Liver (tissue), 3 donors: ENCODE data around the gene CLMN.

ENCODE experiments used
- CTCF ChIP-seq: fragments of 150-350 bp; IDR thresholded peaks from 2 replicates; pipeline ENCODE4 v1.5.1; 2017; ENCODE audit warnings: improper control_type of control experiment, low read depth, low read length; ENCODE audit not compliant: missing input control
- FOXA1 ChIP-seq: IDR thresholded peaks from 2 replicates; pipeline ENCODE4 v1.6.1; 2016; ENCODE audit warnings: antibody characterized with exemption
- GABPA ChIP-seq, 2 donors: IDR thresholded peaks in 1 of 2; conservative IDR thresholded peaks in 1 of 2; 2 replicates each; pipeline ENCODE4 v1.6.1; 2016; ENCODE audit warnings: antibody characterized with exemption in 2 of 2, mild to moderate bottlenecking in 1 of 2, moderate library complexity in 1 of 2
- JUND ChIP-seq, 2 donors: IDR thresholded peaks; 2 replicates each; pipeline ENCODE4 v1.6.1; 2016; ENCODE audit warnings: antibody characterized with exemption in 2 of 2
- MAX ChIP-seq: IDR thresholded peaks from 2 replicates; pipeline ENCODE4 v1.6.1; 2016; ENCODE audit warnings: antibody characterized with exemption
- RAD21 ChIP-seq, 2 donors: IDR thresholded peaks; 2 replicates each; pipeline ENCODE4 v1.6.1; 2016; ENCODE audit warnings: antibody characterized with exemption in 2 of 2, mild to moderate bottlenecking in 2 of 2
- REST ChIP-seq: IDR thresholded peaks from 2 replicates; pipeline ENCODE4 v1.6.1; 2016; ENCODE audit warnings: antibody characterized with exemption, mild to moderate bottlenecking
- SP1 ChIP-seq: IDR thresholded peaks from 2 replicates; pipeline ENCODE4 v1.6.1; 2018; ENCODE audit warnings: antibody characterized with exemption, mild to moderate bottlenecking
- TAF1 ChIP-seq: conservative IDR thresholded peaks from 2 replicates; pipeline ENCODE4 v1.6.1; 2016; ENCODE audit warnings: antibody characterized with exemption, mild to moderate bottlenecking
- YY1 ChIP-seq: IDR thresholded peaks from 2 replicates; pipeline ENCODE4 v1.6.1; 2016; ENCODE audit warnings: antibody characterized with exemption, mild to moderate bottlenecking
- ZBTB33 ChIP-seq: IDR thresholded peaks from 2 replicates; pipeline ENCODE4 v1.6.1; 2016; ENCODE audit warnings: antibody characterized with exemption
- donor health status: healthy.
- donor health status: healthy.

- TF ChIP-seq TAF1 (no peak), GABPA (IDR thresholded peaks at IDR 0.05 in 1 of 2, conservative IDR thresholded peaks at IDR 0.05 in 1 of 2) (no peak), CTCF (no peak), MAX (no peak), FOXA1 (no peak), REST (no peak), SP1 (no peak), YY1 (no peak), JUND (IDR thresholded peaks at IDR 0.05) (no peak), RAD21 (IDR thresholded peaks at IDR 0.05) (no peak), ZBTB33 (no peak)
Measured at GRCh38 chr14:95141684-95142083, 178.0 kb downstream of the CLMN start.
